HG02840 (cell line): ENCODE results near the gene ATP9A.
"Not testable (repeated sequence)": the region's sequence is repeated elsewhere in the genome, so short reads cannot be mapped to it uniquely, and the experiment has no call there.

Experiments
- ATAC-seq: cut with Tn5 transposase; IDR thresholded peaks from one replicate; pipeline ENCODE4 v1.9.1; 2021; ENCODE audit warnings: mild to moderate bottlenecking, moderate library complexity, moderate number of reproducible peaks; ENCODE audit not compliant: unreplicated experiment, low FRiP score

The ATP9A gene

GRCh38 chr20:51731731-51732095 is 36.5 kb downstream of the ATP9A start:
- ATAC-seq: no peak

GRCh38 chr20:51729771-51730170 is 38.4 kb downstream of the ATP9A start:
- ATAC-seq: no peak

DNA sequence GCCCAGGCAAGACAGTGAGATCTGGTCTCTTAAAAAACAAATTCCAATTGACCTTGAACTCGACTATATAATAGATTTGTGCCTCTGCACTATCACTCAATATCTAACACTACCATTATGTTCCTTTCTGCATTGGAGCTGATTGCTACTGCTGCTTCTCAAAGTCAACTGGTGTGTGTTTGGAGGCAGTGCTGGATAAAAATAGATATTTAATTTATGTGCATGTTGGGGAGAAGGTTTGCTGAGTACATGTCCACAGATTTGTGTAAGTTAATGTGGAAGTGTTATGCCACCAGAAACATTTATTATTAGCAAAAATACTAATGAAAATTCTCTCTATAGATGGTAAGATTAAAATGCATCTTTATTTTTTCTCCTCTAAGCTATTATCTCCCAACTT is 39.5 kb downstream of the ATP9A start:
- no peak for ATAC-seq

DNA sequence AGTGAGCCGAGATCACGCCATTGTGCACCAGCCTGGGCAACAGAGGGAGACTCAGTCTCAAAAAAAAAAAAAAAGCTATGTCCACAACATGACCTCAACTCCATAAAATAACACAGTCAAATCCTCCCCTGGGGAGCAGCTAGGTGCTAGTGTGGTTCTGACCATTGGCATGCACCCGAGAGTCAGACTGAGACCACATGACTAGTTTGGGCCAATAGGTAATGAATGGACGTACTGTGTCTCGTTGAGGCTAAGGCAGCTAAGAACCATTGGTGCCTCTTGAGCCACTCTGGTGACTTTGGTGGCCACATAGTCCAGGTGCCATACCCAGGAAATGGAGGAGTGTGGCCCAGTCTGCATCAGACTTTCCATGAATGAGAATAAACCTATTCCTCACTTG is 40.3 kb downstream of the ATP9A start:
- ATAC-seq: no peak

- ATAC-seq: no peak
These were observed 42.5 kb downstream of the ATP9A start for GRCh38 chr20:51725584-51726176.

DNA sequence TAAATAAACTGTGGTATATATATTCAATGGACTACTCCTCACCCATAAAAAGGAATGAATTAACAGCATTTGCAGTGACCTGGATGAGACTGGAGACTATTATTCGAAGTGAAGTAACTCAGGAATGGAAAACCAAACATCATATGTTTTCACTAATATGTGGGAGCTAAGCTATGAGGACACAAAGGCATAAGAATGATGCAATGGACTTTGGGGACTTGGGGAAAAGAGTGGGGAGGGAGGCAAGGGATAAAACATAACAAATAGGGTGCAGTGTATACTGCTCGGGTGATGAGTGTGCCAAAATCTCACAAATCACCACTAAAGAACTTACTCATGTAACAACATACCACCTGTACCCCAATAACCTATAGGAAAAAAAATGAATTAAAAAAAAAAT is 45.2 kb downstream of the ATP9A start:
- not testable (repeated sequence) for ATAC-seq

DNA sequence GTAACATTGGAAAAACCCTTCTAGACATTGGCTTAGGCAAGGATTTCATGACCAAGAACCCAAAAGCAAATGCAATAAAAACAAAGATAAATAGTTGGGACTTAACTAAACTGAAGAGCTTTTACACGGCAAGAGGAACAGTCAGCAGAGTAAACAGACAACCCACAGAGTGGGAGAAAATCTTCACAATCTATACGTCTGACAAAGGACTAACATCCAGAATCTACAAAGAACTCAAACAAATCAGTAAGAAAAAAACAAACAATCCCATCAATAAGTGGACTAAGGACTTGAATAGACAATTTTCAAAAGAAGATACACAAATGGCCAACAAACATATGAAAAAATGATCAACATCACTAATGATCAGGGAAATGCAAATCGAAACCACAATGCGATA is 45.9 kb downstream of the ATP9A start:
- ATAC-seq: not testable (repeated sequence)

DNA sequence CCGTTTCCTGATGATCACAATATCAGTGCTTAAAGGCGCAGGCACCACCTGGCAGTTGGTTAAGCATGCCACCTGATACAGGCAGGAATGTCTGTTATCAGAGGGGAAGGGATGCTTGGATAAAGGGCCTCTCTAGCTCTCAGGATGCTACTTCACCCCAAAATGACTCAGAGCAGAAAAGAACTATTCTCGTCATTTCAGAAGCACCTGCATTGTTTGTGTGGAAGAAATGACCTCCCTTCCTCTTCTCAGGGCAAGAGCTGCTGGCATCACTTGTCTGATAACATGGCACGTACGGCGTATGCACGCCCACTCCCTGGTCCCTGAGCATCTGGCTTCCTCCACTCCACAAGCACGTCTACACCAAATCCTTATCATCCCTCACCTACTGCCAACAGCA is 47.3 kb downstream of the ATP9A start:
- no peak for ATAC-seq

DNA sequence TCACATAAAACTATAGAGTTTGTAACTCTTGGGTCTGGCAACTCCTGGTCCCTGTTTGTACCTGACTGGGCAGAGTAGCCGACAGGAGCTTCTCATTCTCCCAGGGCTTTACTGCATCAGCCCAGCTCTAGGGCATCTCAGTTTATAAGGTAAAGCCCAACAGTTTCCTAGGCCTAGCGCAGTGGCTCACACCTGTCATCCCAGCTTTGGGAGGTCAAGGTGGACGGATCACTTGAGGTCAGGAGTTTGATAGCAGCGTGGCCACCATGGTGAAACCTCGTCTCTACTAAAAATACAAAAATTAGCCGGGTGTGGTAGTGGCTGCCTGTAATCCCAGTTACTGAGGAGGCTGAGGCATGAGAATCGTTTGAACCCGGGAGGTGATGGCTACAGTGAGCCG is 47.8 kb downstream of the ATP9A start:
- no peak for ATAC-seq

- no peak for ATAC-seq
These were observed 52.4 kb downstream of the ATP9A start for GRCh38 chr20:51715856-51716185.

DNA sequence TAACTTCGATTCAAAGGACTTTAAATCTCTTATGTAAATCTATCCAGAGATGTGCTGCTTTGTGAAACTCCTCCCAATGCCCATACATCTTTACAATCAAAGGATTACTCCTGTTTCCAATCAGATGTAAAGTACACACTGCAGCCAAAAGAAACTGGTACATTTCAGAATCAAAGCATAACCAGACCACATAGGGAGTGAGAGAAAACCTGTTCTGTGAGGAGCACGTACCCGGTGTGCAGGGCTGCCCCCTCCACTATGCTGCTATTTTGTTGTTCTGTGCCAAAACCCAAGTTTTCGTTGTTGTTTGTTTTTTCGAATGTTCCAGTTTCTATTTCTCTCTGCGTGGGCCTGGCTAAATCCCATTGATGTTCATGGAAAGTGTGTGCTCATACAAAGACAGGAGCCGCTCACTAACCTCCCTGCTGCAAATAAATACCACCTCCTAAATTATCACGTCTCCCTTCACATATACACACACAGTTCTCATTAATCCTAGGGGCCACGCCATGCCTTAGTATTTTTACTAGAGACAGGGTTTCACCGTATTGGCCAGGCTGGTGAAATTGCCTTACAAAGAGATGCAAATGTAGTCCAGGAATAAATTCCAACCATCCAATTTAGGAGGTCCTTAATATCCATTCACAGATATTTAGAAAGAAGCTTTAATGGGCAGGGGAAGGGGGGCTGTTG is 52.9 kb downstream of the ATP9A start:
- no peak for ATAC-seq

GRCh38 chr20:51713213-51713598 is 55.0 kb downstream of the ATP9A start:
- no peak for ATAC-seq

GRCh38 chr20:51712501-51713212 is 55.5 kb downstream of the ATP9A start:
- no peak for ATAC-seq

- ATAC-seq: no peak
These were observed 56.8 kb downstream of the ATP9A start for GRCh38 chr20:51711426-51711825.

GRCh38 chr20:51710361-51710894 is 57.8 kb downstream of the ATP9A start:
- ATAC-seq: no peak

DNA sequence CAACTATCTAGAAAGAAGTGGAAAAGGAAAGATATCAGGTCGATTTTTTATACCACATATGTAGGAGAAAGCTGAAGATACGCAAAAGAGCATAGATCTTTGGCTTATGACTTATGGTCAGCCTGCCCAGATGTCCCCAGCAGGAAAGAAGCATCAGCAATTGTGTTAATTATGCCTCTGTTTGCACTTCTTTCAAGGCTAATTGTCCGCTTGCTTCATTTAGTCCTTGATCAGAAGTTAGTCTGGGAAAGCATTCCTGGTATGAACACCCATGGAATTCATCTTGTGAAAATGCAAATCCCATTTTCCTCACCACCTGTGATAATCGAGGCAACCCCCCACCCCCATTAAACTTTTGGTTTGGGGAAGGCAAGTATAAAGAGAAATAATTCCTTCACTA is 62.8 kb downstream of the ATP9A start:
- ATAC-seq: no peak

GRCh38 chr20:51703400-51704287 is 64.5 kb downstream of the ATP9A start:
- ATAC-seq: no peak

DNA sequence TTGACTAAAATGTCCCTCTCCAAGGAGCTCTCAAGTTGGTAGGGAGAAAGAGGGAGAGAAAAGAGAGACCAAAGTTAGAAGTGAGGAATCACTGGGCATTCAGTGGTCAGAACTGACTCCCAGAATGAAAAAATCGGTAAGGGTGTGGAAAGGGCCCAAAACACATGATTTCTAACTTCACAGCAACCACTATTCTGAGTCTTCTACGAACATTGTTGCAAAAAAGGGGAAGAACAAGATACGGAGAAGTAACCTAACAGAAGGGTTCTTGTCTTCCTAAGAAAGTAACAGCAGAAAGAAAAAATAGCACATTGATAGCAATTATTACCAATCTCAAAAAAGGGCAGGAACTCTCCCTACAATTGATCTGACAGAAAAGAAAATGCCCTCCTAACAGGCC is 65.6 kb downstream of the ATP9A start:
- ATAC-seq: no peak

DNA sequence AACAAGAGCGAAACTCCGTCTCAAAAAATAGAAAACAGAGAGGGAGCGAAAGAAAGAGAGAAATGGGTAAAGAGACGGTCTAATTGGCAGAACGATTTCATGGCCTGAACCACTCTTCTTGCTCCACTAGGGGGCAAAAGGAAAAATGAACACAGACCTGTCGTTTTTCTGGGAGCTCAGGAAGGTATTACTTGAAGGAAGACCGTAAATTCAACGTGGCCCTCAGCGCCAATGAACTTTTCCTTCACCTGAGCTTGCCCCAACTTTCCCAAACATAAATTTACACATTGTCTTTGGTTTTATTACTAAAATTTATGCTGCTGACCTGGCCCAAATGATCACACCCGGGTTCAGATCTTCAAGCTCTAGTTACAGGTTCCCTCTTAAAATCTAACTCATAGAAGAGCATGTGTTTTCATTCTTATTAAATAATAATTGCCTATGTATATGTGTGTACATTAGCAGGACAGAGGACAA is 67.3 kb downstream of the ATP9A start:
- ATAC-seq: no peak

DNA sequence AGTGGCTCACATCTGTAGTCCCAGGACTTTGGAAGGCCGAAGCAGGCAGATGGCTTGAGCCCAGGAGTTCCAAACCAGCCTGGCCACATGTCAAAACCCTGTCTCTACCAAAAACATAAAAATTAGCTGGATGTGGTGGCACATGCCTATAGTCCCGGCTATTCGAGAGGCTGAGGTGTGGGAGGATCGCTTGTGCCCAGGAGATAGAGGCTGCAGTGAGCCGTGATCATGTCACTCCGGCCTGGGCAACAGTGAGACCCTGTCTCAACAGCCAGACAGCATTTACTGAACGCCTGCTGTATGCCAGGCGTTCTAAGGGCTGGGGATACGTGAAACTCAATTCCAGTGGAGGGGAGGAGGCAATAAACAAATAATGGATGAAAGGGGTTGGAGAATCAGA is 69.9 kb downstream of the ATP9A start:
- no peak for ATAC-seq
